GM23248 (cell line): ENCODE results near the gene GAS7.

ENCODE experiments used
- EZH2 ChIP-seq: fragments of 200-600 bp; sonication (generic); IDR thresholded peaks from 2 replicates; pipeline ENCODE4 v1.6.1; 2018; ENCODE audit warnings: antibody characterized with exemption, mild to moderate bottlenecking; ENCODE audit not compliant: insufficient read depth, poor library complexity, severe bottlenecking
- EZH2phosphoT487 ChIP-seq: fragments of 200-600 bp; sonication (generic); IDR thresholded peaks from 2 replicates; pipeline ENCODE4 v1.6.1; 2018; ENCODE audit warnings: antibody characterized with exemption, moderate library complexity, mild to moderate bottlenecking, low read depth; ENCODE audit not compliant: insufficient read depth

DNA sequence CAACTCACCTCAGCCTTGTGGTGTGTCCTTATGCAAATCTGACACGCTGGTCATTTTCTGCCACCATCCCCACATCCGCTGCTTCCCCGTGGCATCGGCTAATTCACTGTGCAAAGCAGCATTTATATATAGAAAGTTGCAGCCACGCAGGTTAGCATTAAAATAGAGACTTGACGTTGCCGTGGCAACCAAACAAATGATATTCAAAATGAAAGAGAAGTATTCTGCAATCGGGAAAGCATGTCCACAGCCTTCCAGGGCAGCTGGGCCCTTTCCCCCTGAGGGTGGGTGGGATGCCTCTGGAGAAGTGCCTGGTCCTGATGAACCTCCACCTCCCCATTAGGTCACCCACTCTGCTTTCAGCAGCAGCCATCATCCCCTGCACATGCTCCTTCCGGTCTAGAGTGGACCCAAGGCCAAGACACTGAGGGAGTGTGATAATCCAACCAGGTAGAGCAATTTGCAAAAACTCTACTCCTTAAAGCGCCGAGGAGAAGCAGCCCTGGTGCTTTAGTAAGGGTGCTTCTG is 138.7 kb downstream of the GAS7 start:
- TF ChIP-seq EZH2 (no peak), EZH2phosphoT487 (no peak)
